Measurements from ENCODE around the gene ADAM8. TPM values are rescaled to one million over a fixed set of nuclear protein-coding genes. Genes with fewer than 3 reads are reported as not detected.
A peak's percentile ranks its signal among the peaks of the same experiment; 100 is the strongest.

The ADAM8 gene
- total and polyA plus RNA-seq, 2 donors (not counting 1 experiment from before 2014, with no cell fraction given), result 116 to 196 TPM

DNA sequence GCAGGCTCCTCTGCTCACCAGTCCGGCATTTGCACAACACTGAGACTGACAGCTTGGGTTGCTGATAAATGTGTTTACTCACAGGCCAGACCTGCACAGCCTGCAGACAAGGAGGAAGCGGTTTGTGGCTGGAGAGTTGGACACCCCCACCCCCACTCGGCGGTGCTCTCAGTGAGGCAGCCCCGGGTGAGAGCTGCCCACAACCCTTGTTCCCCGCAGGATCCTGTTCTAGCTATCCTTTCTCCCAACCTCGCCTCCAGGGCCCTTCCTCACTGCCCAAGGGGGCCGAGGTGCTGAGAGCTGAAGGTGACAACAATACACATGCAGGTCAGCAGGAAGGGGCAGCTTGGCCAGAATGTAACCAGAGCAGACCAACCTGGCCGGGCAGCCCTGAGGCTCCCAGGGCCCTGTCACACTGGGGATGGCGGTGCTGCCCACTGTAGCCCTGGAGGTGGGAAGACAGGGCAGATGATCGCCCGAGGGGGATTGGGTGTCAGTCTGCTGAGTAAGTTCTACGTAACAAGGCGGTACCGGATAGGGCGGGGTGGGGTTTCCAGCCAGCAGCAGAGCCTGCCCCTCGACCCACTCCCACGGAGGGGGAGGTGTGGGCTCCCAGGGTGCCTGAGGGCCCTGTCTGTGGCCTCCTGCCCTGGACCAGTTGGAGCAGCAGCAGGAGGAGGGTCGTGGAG is 2.1 kb upstream of the ADAM8 start:
- TF ChIP-seq, protein P1, sequence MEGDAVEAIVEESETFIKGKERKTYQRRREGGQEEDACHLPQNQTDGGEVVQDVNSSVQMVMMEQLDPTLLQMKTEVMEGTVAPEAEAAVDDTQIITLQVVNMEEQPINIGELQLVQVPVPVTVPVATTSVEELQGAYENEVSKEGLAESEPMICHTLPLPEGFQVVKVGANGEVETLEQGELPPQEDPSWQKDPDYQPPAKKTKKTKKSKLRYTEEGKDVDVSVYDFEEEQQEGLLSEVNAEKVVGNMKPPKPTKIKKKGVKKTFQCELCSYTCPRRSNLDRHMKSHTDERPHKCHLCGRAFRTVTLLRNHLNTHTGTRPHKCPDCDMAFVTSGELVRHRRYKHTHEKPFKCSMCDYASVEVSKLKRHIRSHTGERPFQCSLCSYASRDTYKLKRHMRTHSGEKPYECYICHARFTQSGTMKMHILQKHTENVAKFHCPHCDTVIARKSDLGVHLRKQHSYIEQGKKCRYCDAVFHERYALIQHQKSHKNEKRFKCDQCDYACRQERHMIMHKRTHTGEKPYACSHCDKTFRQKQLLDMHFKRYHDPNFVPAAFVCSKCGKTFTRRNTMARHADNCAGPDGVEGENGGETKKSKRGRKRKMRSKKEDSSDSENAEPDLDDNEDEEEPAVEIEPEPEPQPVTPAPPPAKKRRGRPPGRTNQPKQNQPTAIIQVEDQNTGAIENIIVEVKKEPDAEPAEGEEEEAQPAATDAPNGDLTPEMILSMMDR (IDR thresholded peaks at IDR 0.05), result no peak
- no peak for TF ChIP-seq EZH2 (IDR thresholded peaks at IDR 0.05; ENCODE audit: borderline replicate concordance, insufficient read depth, low read depth, low read length, poor library complexity, severe bottlenecking)
- peaks cover 0 to 28% of the 10 kb centered on the region in 2 experiments for H3K36me3 ChIP-seq (replicated peaks in 1 of 2; ENCODE audit: control extremely low read depth in 1 of 2, control insufficient read depth in 1 of 2, extremely low read depth in 1 of 2, insufficient read depth in 2 of 2, low read length in 1 of 2)

More for the DNA sequence above, 2.1 kb upstream of the ADAM8 start:
- DNase-seq (peak; percentile 68), ATAC-seq (ENCODE audit: low read depth) (peak; percentile 24)
- Mint-ChIP-seq H3K4me1 (peaks cover 43% of the 10 kb centered on the region), H3K27ac (peak overlapping the region; percentile 95), H3K4me3 (peak overlapping the region; percentile 90), H3K9me3 (ENCODE audit: insufficient read depth) (no peaks in the 10 kb centered on the region), H3K27me3 (no peaks in the 10 kb centered on the region)
- Histone ChIP-seq H3K4me3 (ENCODE audit: control extremely low read depth in 1 of 5, extremely low read depth in 1 of 5, insufficient read depth in 1 of 5, low read depth in 2 of 5, low read length in 4 of 5) (peak overlapping the region in 1 of 5 experiments; percentile 33), H3K79me2 (ENCODE audit: control insufficient read depth, insufficient read depth, low read length) (peaks cover 12% of the 10 kb centered on the region), H3K27me3 (replicated peaks in 1 of 4; ENCODE audit: control extremely low read depth in 1 of 4, control insufficient read depth in 3 of 4, insufficient read depth in 4 of 4, low read length in 3 of 4) (no peaks in the 10 kb centered on the region), H3K27ac (ENCODE audit: low read length in 2 of 2) (peak overlapping the region; percentile 57 to 97), H2AFZ (ENCODE audit: insufficient read depth, low read depth, low read length, poor library complexity, severe bottlenecking) (peak overlapping the region; percentile 41), H3K4me2 (replicated peaks; ENCODE audit: low read depth, low read length, poor library complexity, severe bottlenecking) (peak overlapping the region; percentile 99), H4K20me1 (ENCODE audit: control insufficient read depth, insufficient read depth, low read length, poor library complexity, severe bottlenecking) (peaks cover 12% of the 10 kb centered on the region), H3K4me1 (ENCODE audit: control insufficient read depth in 2 of 2, insufficient read depth in 2 of 2, low read length in 2 of 2) (peaks cover 45 to 63% of the 10 kb centered on the region in 2 donors), H3K9me3 (ENCODE audit: control extremely low read depth in 1 of 3, control insufficient read depth in 2 of 3, insufficient read depth in 1 of 3, low read length in 2 of 3) (no peaks in the 10 kb centered on the region), H3K9ac (ENCODE audit: low read length) (peak overlapping the region; percentile 0)
- ChIA-PET CTCF (interaction anchor here (0.8 to 3.7 kb wide), 9 partner anchors 15 to 242 kb away, joined by 3 to 21 read pairs (median 5); no protein-coding TSS in a partner anchor), POLR2A (interaction anchor here (1.4 to 2.1 kb wide), 2 partner anchors 18 to 21 kb away, joined by 5 to 10 read pairs; no protein-coding TSS in a partner anchor)
- intact Hi-C loops (cut with micrococcal nuclease), result loop anchor here (5.0 to 10.0 kb wide), 2 partner anchors 114 to 134 kb away; partner anchors contain the start of gene MTG1
- WGBS (ENCODE audit: insufficient coverage), result 39% methylated on average over 18 of the region's 19 CpGs
